Measurements from ENCODE around the gene ZNF672.

The ZNF672 gene

GRCh38 chr1:248810000-248810726 lies 27.9 kb upstream of the ZNF672 start:
- peaks cover 10% of the 10 kb centered on the region for H3K36me3 Mint-ChIP-seq
- H3K27ac Mint-ChIP-seq, result peak overlapping the region; percentile 10
- H3K9me3 Mint-ChIP-seq, result no peaks in the 10 kb centered on the region

GRCh38 chr1:248810727-248811513 lies 27.1 kb upstream of the ZNF672 start:
- H3K36me3 Mint-ChIP-seq, result peaks cover 16% of the 10 kb centered on the region
- H3K27me3 Mint-ChIP-seq, result no peaks in the 10 kb centered on the region
- H3K4me1 Mint-ChIP-seq, result peaks cover 15% of the 10 kb centered on the region
- H3K4me3 Mint-ChIP-seq, result no peak overlapping the region
- H3K27ac Mint-ChIP-seq, result no peak overlapping the region
- no peaks in the 10 kb centered on the region for H3K9me3 Mint-ChIP-seq

More at GRCh38 chr1:248810000-248810726, 27.9 kb upstream of the ZNF672 start:
- Mint-ChIP-seq H3K4me3 (no peak overlapping the region), H3K4me1 (peaks cover 11% of the 10 kb centered on the region), H3K27me3 (no peaks in the 10 kb centered on the region)

GRCh38 chr1:248811514-248812490 lies 26.2 kb upstream of the ZNF672 start:
- H3K36me3 Mint-ChIP-seq, result peaks cover 17% of the 10 kb centered on the region
- no peak overlapping the region for H3K27ac Mint-ChIP-seq
- peaks cover 21% of the 10 kb centered on the region for H3K4me1 Mint-ChIP-seq
- no peaks in the 10 kb centered on the region for H3K9me3 Mint-ChIP-seq
- H3K27me3 Mint-ChIP-seq, result no peaks in the 10 kb centered on the region
- H3K4me3 Mint-ChIP-seq, result no peak overlapping the region

- Mint-ChIP-seq H3K9me3 (no peaks in the 10 kb centered on the region), H3K36me3 (peaks cover 17% of the 10 kb centered on the region), H3K27me3 (no peaks in the 10 kb centered on the region), H3K4me1 (peaks cover 32% of the 10 kb centered on the region), H3K27ac (no peak overlapping the region), H3K4me3 (no peak overlapping the region)
These were observed 25.1 kb upstream of the ZNF672 start for GRCh38 chr1:248812736-248813425.

GRCh38 chr1:248813546-248813945 lies 24.5 kb upstream of the ZNF672 start:
- Mint-ChIP-seq H3K27me3 (no peaks in the 10 kb centered on the region), H3K9me3 (no peaks in the 10 kb centered on the region), H3K4me1 (peaks cover 38% of the 10 kb centered on the region), H3K27ac (no peak overlapping the region), H3K4me3 (no peak overlapping the region), H3K36me3 (peaks cover 17% of the 10 kb centered on the region)

- H3K36me3 Mint-ChIP-seq, result peaks cover 17% of the 10 kb centered on the region
- peaks cover 46% of the 10 kb centered on the region for H3K4me1 Mint-ChIP-seq
- no peaks in the 10 kb centered on the region for H3K27me3 Mint-ChIP-seq
- H3K4me3 Mint-ChIP-seq, result no peak overlapping the region
- no peaks in the 10 kb centered on the region for H3K9me3 Mint-ChIP-seq
- H3K27ac Mint-ChIP-seq, result peak overlapping the region; percentile 19
These were observed 23.7 kb upstream of the ZNF672 start for GRCh38 chr1:248814351-248814750.

- Mint-ChIP-seq H3K4me3 (peak overlapping the region; percentile 52), H3K27me3 (no peaks in the 10 kb centered on the region), H3K36me3 (peaks cover 20% of the 10 kb centered on the region), H3K4me1 (peaks cover 58% of the 10 kb centered on the region), H3K9me3 (no peaks in the 10 kb centered on the region), H3K27ac (peak overlapping the region; percentile 97)
These were observed 22.5 kb upstream of the ZNF672 start for GRCh38 chr1:248815407-248816034.

- Mint-ChIP-seq H3K9me3 (no peaks in the 10 kb centered on the region), H3K36me3 (peaks cover 20% of the 10 kb centered on the region), H3K4me1 (peaks cover 65% of the 10 kb centered on the region), H3K4me3 (peak overlapping the region; percentile 52), H3K27me3 (no peaks in the 10 kb centered on the region), H3K27ac (peak overlapping the region; percentile 97)
These were observed 21.8 kb upstream of the ZNF672 start for GRCh38 chr1:248816042-248816851.

GRCh38 chr1:248817065-248817464 lies 21.0 kb upstream of the ZNF672 start:
- Mint-ChIP-seq H3K27me3 (no peaks in the 10 kb centered on the region), H3K36me3 (peaks cover 18% of the 10 kb centered on the region), H3K9me3 (no peaks in the 10 kb centered on the region), H3K4me3 (peak overlapping the region; percentile 52), H3K27ac (peak overlapping the region; percentile 71), H3K4me1 (peaks cover 73% of the 10 kb centered on the region)

- peaks cover 14% of the 10 kb centered on the region for H3K36me3 Mint-ChIP-seq
- no peaks in the 10 kb centered on the region for H3K27me3 Mint-ChIP-seq
- H3K9me3 Mint-ChIP-seq, result no peaks in the 10 kb centered on the region
- H3K4me3 Mint-ChIP-seq, result peak overlapping the region; percentile 5
- H3K4me1 Mint-ChIP-seq, result peaks cover 90% of the 10 kb centered on the region
- H3K27ac Mint-ChIP-seq, result peak overlapping the region; percentile 43
These were observed 19.3 kb upstream of the ZNF672 start for GRCh38 chr1:248818505-248819374.

GRCh38 chr1:248820041-248820585 lies 17.9 kb upstream of the ZNF672 start:
- Mint-ChIP-seq H3K4me1 (peaks cover 97% of the 10 kb centered on the region), H3K36me3 (peaks cover 15% of the 10 kb centered on the region), H3K27me3 (no peaks in the 10 kb centered on the region), H3K9me3 (no peaks in the 10 kb centered on the region), H3K4me3 (no peak overlapping the region), H3K27ac (no peak overlapping the region)

- Mint-ChIP-seq H3K27ac (no peak overlapping the region), H3K27me3 (no peaks in the 10 kb centered on the region), H3K36me3 (peaks cover 9% of the 10 kb centered on the region), H3K4me3 (no peak overlapping the region), H3K9me3 (no peaks in the 10 kb centered on the region), H3K4me1 (peaks cover 95% of the 10 kb centered on the region)
These were observed 16.9 kb upstream of the ZNF672 start for GRCh38 chr1:248821101-248821500.

- Mint-ChIP-seq H3K27ac (no peak overlapping the region), H3K9me3 (no peaks in the 10 kb centered on the region), H3K36me3 (peaks cover 9% of the 10 kb centered on the region), H3K4me1 (peaks cover 92% of the 10 kb centered on the region), H3K4me3 (no peak overlapping the region), H3K27me3 (no peaks in the 10 kb centered on the region)
These were observed 16.4 kb upstream of the ZNF672 start for GRCh38 chr1:248821641-248822040.

All from activated naive CD4-positive, alpha-beta T cell treated with anti-CD3 and anti-CD28 coated beads, Interleukin-2, amount 50 U/mL, for 24 hours (primary cell).